ENCODE data around the gene SPG7.
A peak's percentile ranks its signal among the peaks of the same experiment; 100 is the strongest.
"Not testable (repeated sequence)": the region's sequence is repeated elsewhere in the genome, so short reads cannot be mapped to it uniquely, and the experiment has no call there.

The SPG7 gene

DNA sequence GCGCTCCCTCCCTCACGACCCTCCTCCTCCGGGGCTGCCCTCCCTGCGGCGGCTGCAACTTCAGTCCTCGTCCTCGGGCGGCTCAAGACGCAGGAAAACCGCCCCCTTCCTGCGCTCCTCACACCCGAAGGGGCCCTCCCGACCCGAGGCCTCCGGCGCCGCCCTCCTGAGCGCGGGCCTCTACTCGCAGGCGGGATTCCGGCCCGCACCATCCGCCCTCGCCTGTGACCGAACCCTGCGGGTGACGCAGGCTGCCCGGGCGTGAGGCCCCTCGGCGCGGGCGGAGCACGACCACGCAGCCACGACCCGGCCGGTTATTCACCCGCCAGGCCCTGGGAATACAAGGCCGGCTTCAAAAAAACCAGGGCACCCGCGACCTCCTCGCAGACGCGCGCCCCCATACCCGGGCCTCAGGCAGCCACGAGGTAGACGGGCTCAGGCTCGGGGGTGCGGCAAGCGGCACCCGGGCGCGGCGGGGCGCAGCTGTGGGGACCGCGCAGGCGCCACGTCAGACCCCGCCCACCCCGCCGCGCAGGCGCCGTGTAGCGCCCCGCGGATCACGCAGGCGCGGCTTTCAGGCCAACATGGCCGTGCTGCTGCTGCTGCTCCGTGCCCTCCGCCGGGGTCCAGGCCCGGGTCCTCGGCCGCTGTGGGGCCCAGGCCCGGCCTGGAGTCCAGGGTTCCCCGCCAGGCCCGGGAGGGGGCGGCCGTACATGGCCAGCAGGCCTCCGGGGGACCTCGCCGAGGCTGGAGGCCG is at the start of gene SPG7:
TSS of gene SPG7 (plus strand) at position 570 of the 757 bp plus-strand sequence. CDS start at position 585, 15 bp downstream.
- DNase-seq, result peak; percentile 89

- no peak for DNase-seq
Measured at GRCh38 chr16:89458551-89458950, 49.7 kb upstream of the SPG7 start.

GRCh38 chr16:89458967-89459366 is 49.2 kb upstream of the SPG7 start:
- no peak for DNase-seq

DNA sequence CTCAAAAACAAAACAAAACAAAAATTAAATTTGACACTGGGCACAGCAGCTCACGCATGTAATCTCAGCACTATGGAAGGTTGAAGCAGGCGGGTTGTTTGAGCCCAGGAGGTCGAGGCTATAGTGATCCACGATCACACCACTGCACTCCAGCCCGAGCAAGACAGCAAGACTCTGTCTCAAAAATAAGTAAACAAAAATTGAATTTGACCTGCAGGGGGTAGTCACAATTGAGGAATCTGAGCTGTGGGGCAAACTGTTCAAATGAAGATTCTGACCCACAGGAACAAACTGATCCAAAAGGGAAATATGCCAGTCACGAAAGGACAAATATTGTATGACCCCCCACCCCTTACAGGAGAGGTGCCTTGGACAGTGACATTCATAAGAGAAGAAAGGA is 47.6 kb upstream of the SPG7 start:
- no peak for DNase-seq

DNA sequence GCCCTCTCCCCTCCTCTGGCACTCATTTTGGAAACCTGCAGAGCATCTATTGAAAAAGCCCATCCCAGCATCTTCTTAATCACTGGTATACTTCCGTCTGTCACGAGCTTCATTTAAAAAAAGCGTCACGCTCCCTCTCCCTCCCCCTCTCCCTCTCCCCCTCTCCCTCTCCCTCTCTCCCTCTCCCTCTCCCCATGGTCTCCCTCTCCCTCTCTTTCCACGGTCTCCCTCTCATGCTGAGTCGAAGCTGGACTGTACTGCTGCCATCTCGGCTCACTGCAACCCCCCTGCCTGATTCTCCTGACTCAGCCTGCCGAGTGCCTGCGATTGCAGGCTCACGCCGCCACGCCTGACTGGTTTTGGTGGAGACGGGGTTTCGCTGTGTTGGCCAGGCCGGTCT is 46.3 kb upstream of the SPG7 start:
- DNase-seq, result not testable (repeated sequence)

- not testable (repeated sequence) for DNase-seq
Measured at GRCh38 chr16:89462639-89463038, 45.6 kb upstream of the SPG7 start.

GRCh38 chr16:89463312-89463711 is 44.9 kb upstream of the SPG7 start:
- DNase-seq, result not testable (repeated sequence)

GRCh38 chr16:89466920-89467319 is 41.3 kb upstream of the SPG7 start:
- DNase-seq, result no peak

DNA sequence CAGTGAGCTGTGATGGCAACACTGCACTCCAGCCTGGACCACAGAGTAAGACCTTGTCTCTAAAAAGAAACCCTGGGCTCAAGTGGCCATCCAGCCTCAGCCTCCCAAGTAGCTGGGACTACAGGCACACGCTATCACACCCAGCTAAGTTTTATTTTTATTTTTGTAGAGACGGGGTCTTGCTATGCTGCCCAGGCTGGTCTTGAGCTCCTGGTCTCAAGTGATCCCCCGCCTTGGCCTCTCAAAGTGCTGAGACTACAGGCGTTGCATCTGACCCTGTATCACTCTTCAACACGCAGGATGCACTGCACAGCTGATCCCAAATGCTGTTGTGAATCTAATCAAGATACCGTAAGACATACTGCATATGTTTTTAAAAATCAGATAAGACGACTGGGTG is 40.8 kb upstream of the SPG7 start:
- DNase-seq, result no peak

DNA sequence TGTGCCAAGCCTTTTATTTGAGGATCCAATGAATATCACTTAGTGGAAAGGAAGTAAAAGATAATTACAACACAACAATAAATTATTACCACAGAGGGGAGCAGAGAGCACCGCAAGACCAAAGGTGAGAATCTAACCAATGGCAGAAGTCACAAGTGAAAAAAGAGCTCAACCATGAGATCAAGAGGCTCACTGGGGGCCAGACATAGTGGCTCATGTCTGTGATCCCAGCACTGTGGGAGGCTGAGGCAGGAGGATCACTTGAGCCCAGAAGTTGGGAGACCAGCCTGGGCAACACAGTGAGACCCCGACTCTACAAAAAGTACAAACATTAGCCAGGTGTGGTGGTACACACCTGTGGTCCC is 35.5 kb upstream of the SPG7 start:
- DNase-seq, result no peak

GRCh38 chr16:89473136-89473712 is 35.0 kb upstream of the SPG7 start:
- no peak for DNase-seq

- DNase-seq, result no peak
Measured at GRCh38 chr16:89473791-89474414, 34.3 kb upstream of the SPG7 start.

DNA sequence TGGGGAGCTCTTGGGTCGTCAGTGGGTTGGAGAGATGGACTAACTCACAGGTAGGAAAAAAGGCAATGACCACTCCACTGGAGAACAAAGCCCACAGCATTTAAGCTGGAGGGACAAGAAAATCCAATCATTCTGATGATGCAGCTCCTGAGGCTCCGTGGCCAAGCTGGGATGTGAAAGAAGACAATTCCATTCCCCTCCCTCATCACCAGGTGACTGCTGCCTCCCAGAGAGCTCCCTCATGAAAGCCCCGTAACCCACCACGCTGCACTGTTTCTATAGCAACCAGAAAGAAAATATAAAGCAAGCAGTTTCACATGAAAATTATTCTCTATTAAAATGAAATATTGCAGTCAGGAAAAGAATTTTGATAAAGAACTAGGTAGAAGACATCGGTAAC is 33.1 kb upstream of the SPG7 start:
- no peak for DNase-seq

GRCh38 chr16:89476379-89476778 is 31.8 kb upstream of the SPG7 start:
- DNase-seq, result no peak

- DNase-seq, result no peak
Measured at GRCh38 chr16:89476811-89477261, 31.4 kb upstream of the SPG7 start.

DNA sequence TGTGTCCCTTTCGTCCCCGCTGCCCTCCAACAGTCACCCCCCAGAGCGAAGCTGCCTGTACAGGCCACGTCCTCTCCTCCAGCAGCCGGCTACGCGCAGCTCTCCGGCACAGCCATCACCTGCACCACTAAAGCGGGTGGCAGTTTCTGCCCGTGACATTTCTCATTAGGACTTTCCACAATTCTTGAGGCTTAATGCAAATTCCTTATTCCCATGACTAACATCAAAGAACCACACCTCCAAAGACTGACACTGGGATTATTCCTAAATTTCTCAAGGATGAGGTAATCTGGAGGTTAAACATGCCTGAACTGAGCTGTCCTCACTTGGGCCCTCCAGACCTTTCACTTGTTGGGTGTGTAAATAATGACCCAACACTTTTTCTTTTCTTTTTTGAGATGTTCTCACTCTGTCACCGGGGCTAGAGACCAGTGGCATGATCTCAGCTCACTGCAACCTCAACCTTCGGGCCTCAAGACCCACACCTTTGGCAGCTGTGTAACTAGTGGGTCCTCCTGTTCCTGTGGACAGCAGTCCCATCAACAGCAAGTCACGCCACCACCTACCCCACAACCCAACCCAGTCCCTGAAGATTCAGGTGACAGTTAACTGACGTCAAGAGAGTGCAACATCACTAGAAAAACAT is 29.5 kb upstream of the SPG7 start:
- DNase-seq, result no peak

DNA sequence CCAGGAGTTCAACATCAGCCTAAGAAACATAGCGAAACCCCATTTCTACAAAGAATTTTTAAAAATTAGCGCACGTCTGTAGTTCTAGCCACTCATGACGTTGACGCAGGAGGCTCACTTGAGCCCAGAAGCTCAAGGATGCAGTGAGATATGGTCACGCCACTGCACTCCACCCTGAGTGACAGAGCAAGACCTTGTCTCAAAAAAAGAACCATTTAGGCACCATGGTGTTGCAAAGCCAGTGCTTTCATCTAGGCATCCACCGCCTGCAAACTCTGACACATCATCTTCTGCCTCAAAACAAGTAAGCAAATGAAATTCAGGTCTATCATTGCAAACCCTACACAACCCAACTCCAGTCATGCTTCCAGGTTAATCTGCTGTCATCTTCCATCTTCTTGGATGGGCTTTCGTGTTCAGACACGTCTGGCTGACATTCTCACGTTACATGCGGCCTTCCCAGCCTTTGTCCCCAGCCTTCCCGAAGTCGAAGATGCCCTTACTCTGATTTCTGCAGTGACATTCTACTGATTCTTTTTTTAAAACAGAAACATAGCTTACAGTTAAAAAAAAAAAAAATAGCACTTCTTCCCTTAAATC is 26.7 kb upstream of the SPG7 start:
- DNase-seq, result no peak

GRCh38 chr16:89482150-89482816 is 25.9 kb upstream of the SPG7 start:
- no peak for DNase-seq

DNA sequence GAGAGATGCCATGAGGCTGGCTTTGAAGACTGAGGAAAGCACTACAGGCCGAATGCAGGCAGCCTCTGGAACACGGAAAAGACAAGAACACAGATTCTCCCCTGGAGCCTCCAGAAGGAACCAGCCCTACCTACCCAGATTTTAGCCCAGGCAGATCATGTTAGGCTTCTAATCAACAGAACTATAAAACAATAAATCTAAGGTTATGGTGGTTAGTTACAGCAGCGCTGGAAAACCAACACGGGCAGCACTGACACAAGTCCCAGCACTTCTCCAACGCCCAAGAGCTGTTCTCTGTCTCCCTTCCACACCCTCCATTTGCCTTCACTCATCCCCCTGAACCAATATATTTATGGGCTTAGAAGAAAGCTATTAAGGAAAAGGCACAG is 25.4 kb upstream of the SPG7 start:
- no peak for DNase-seq

DNA sequence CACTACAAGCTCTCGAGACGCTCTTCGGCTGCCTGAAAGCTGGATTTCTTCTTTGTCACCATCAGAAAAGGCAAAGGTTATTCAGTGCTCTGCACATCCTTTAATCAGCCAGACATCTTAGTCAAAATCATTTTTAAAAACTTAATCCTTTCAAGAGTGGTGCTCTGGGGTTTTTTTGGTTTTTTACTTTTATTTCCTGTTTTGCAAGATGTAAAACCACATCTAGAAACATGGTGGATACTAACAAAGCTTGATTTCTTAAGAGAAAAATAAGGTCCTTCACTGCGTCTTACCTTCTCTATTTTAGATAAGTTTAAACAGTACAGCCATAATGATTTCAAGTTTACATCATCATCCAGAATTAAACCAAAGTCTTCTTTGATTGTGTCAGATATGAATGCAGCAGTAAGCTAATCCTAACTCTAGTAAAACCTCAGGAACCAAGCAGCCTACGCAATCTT is 24.1 kb upstream of the SPG7 start:
- no peak for DNase-seq

- DNase-seq, result no peak
Measured at GRCh38 chr16:89484923-89485679, 23.1 kb upstream of the SPG7 start.

DNA sequence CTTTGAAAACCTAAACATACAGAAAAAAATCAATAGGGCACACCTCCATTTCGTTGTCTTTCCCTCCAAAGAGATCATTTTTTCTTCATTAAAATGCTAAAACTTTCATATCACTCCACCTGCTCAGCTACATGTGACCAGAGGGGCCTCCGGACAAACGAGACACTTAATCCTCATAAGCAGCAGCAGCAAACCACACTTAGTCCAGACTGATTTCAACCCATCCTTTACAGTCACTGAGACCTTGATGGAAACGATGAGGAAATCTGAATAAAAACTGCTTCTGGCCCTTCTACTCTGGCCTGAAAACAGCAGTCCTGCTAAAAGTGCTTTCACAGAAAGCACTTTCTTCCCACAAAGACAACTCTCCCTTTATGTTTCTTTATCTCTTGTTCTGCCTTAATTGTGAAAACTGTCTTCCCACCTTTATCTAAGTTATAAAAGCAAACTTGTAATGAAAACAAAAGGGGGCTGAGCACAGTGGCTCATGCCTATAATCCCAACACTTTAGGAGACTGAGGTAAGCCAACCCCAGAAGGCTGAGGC is 22.4 kb upstream of the SPG7 start:
- DNase-seq, result no peak
